Gastroesophageal sphincter (tissue), 3 donors: Measurements from ENCODE around the gene CYS1.
"Not testable (repeated sequence)": the region's sequence is repeated elsewhere in the genome, so short reads cannot be mapped to it uniquely, and the experiment has no call there.

Experiments
- POLR2A ChIP-seq, 2 donors: fragments of 450-650 bp; IDR thresholded peaks; one replicate each; pipeline ENCODE4 v1.6.1; 2017; ENCODE audit warnings: antibody characterized with exemption in 2 of 2, mild to moderate bottlenecking in 2 of 2, moderate library complexity in 1 of 2
- TF ChIP-seq, protein P1 (sequence below), 4 experiments: fragments of 200-600 bp in 2 of 4; fragments of 450-650 bp in 2 of 4; sonication (generic) in 1 of 4; IDR thresholded peaks; one replicate each; pipeline ENCODE4 v1.5.1; 2017 to 2019; ENCODE audit warnings: antibody characterized with exemption in 4 of 4, mild to moderate bottlenecking in 2 of 4, moderate library complexity in 2 of 4

DNA sequence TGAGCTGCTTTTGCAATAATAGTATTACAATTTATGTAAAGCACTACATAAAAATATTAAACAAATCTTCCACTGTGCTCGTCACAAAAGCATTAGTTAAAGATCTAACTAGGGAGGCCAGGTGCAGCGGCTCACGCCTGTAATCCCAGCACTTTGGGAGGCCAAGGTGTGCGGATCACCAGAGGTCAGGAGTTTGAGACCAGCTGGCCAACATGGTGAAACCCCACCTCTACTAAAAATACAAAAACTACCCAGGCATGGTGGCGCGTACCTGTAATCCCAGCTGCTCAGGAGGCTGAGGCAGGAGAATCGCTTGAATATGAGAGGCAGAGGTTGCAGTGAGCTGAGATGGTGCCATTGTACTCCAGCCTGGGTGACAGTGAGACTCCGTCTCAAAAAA, 49.4 kb downstream of the CYS1 start:
- TF ChIP-seq, protein P1, sequence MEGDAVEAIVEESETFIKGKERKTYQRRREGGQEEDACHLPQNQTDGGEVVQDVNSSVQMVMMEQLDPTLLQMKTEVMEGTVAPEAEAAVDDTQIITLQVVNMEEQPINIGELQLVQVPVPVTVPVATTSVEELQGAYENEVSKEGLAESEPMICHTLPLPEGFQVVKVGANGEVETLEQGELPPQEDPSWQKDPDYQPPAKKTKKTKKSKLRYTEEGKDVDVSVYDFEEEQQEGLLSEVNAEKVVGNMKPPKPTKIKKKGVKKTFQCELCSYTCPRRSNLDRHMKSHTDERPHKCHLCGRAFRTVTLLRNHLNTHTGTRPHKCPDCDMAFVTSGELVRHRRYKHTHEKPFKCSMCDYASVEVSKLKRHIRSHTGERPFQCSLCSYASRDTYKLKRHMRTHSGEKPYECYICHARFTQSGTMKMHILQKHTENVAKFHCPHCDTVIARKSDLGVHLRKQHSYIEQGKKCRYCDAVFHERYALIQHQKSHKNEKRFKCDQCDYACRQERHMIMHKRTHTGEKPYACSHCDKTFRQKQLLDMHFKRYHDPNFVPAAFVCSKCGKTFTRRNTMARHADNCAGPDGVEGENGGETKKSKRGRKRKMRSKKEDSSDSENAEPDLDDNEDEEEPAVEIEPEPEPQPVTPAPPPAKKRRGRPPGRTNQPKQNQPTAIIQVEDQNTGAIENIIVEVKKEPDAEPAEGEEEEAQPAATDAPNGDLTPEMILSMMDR (IDR thresholded peaks at IDR 0.05), result not testable (repeated sequence)
- not testable (repeated sequence) for TF ChIP-seq POLR2A (IDR thresholded peaks at IDR 0.05)
